A673 (cell line): ENCODE measurements around the gene CENPT. TPM values are rescaled to one million over a fixed set of nuclear protein-coding genes. Genes with fewer than 3 reads are reported as not detected.

Experiments used
- BruUV-seq: library from RNA; stranded (reverse); fragments of 400-500 nt; replicated peaks from 2 replicates; lab custom pipeline; 2021; lab: Mats Ljungman, UMichigan
- CTCF ChIA-PET: fragments of 300-600 bp; sonication (Branson Sonifier 250); formaldehyde crosslinking; loops from one replicate; lab custom pipeline; 2022; ENCODE audit warnings: antibody characterized with exemption; lab: Charles Lee
- POLR2A ChIA-PET: fragments of 300-600 bp; sonication (Branson Sonifier 250); formaldehyde crosslinking; loops from one replicate; lab custom pipeline; 2022; ENCODE audit warnings: antibody characterized with exemption; ENCODE audit not compliant: low non-redundant PET; lab: Charles Lee
- DNase-seq: peaks from one replicate; pipeline ENCODE4 v3.0.0-alpha.2; 2015; ENCODE audit warnings: low spot score
- H3K27ac ChIP-seq: fragments of 200-600 bp; sonication (generic); 2 replicates; pipeline ENCODE4 v1.5.1; 2016; ENCODE audit warnings: mixed run types, low read depth, mild to moderate bottlenecking, mixed read lengths, antibody characterized with exemption, low read length; ENCODE audit not compliant: poor library complexity, severe bottlenecking
- H3K27me3 ChIP-seq: fragments of 200-600 bp; sonication (generic); replicated peaks from 2 replicates; pipeline ENCODE4 v1.6.1; 2017; ENCODE audit warnings: mixed run types, low read depth, mild to moderate bottlenecking, mixed read lengths, antibody characterized with exemption, low read length; ENCODE audit not compliant: insufficient read depth, poor library complexity
- H3K36me3 ChIP-seq: fragments of 200-600 bp; sonication (generic); 2 replicates; pipeline ENCODE4 v1.6.1; 2016; ENCODE audit warnings: mixed run types, mild to moderate bottlenecking, mixed read lengths, antibody characterized with exemption, low read length; ENCODE audit not compliant: insufficient read depth, poor library complexity, severe bottlenecking
- H3K4me1 ChIP-seq: fragments of 200-600 bp; sonication (generic); 2 replicates; pipeline ENCODE4 v1.6.1; 2017; ENCODE audit warnings: mixed run types, mild to moderate bottlenecking, mixed read lengths, antibody characterized with exemption, low read length; ENCODE audit not compliant: insufficient read depth, poor library complexity, severe bottlenecking
- H3K4me3 ChIP-seq: fragments of 200-600 bp; sonication (generic); 2 replicates; pipeline ENCODE4 v1.5.1; 2016; ENCODE audit warnings: low read depth, mixed run types, mild to moderate bottlenecking, mixed read lengths, low read length; ENCODE audit not compliant: poor library complexity, severe bottlenecking
- H3K9me3 ChIP-seq: fragments of 200-600 bp; sonication (generic); 2 replicates; pipeline ENCODE4 v1.6.1; 2016; ENCODE audit warnings: mixed run types, low read depth, mild to moderate bottlenecking, mixed read lengths, antibody characterized with exemption, low read length; ENCODE audit not compliant: poor library complexity, severe bottlenecking
- CTCF ChIP-seq: fragments of 300-800, 200-600 bp; sonication (generic); conservative IDR thresholded peaks from 2 replicates; pipeline ENCODE4 v1.5.1; 2017; ENCODE audit warnings: low read depth, mild to moderate bottlenecking, antibody characterized with exemption, low read length, moderate library complexity, mixed read lengths
- EZH2 ChIP-seq: fragments of 200-600 bp; sonication (generic); IDR thresholded peaks from 2 replicates; pipeline ENCODE4 v1.6.1; 2017; ENCODE audit warnings: borderline replicate concordance, low read depth, mild to moderate bottlenecking, mixed read lengths, antibody characterized with exemption, low read length; ENCODE audit not compliant: poor library complexity, severe bottlenecking
- intact Hi-C: fragments of 100-400 bp; cut with micrococcal nuclease; formaldehyde crosslinking; loops from one replicate; pipeline ENCODE4 v1.10.0; 2022; ENCODE audit not compliant: unreplicated experiment
- total RNA-seq: library from RNA; stranded (reverse); gene quantifications from 2 replicates; pipeline ENCODE4 v1.2.3, GENCODE V29; 2021

Gene CENPT
- total RNA-seq, 1 experiment from 2014 or later: 52.9 TPM

- no peak for DNase-seq
- Histone ChIP-seq H3K36me3 (peaks cover 31% of the 10 kb centered on the region), H3K4me1 (peaks cover 13% of the 10 kb centered on the region), H3K4me3 (no peak overlapping the region), H3K9me3 (no peaks in the 10 kb centered on the region), H3K27me3 (no peaks in the 10 kb centered on the region), H3K27ac (no peak overlapping the region)
- no TSS peak for BruUV-seq
- TF ChIP-seq CTCF (no peak), EZH2 (no peak)
- intact Hi-C loops: no loop called here
- ChIA-PET POLR2A (no interaction called here), CTCF (no interaction called here)
Observed at GRCh38 chr16:67871256-67871655, 23.8 kb upstream of the CENPT start.

- Histone ChIP-seq H3K4me1 (peaks cover 13% of the 10 kb centered on the region), H3K27ac (no peak overlapping the region), H3K27me3 (no peaks in the 10 kb centered on the region), H3K4me3 (no peak overlapping the region), H3K9me3 (no peaks in the 10 kb centered on the region), H3K36me3 (peaks cover 44% of the 10 kb centered on the region)
- intact Hi-C loops: no loop called here
- TF ChIP-seq EZH2 (no peak), CTCF (no peak)
- ChIA-PET POLR2A (no interaction called here), CTCF (no interaction called here)
- no TSS peak for BruUV-seq
- DNase-seq: no peak
Observed at GRCh38 chr16:67869653-67870052, 22.2 kb upstream of the CENPT start.

DNA sequence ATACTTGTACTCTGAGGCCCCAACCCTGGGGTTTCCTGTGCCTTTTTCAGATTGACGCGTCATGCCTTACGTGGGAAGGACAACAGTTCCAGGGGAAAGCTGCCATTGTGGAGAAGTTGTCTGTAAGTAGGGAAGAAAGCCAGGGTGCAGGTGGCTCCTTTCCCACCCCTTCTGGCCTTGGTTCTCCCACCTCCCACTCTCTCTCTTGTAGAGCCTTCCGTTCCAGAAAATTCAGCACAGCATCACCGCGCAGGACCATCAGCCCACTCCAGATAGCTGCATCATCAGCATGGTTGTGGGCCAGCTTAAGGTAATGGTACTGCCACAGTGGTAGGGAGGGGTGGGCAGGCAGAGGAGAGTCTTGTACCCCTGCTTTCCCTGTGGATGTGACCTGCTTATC lies 20.8 kb upstream of the CENPT start:
- Histone ChIP-seq H3K27ac (no peak overlapping the region), H3K27me3 (no peaks in the 10 kb centered on the region), H3K4me3 (no peak overlapping the region), H3K4me1 (peaks cover 5% of the 10 kb centered on the region), H3K36me3 (peaks cover 47% of the 10 kb centered on the region), H3K9me3 (no peaks in the 10 kb centered on the region)
- DNase-seq: no peak
- TF ChIP-seq EZH2: no peak
- TF ChIP-seq CTCF: no peak
- ChIA-PET POLR2A (no interaction called here), CTCF (no interaction called here)
- BruUV-seq: no TSS peak
- intact Hi-C loops: no loop called here
